Glomerular visceral epithelial cell (primary cell): Measurements from ENCODE around the gene PHACTR1.

Source experiments
- DNase-seq: peaks from one replicate; pipeline ENCODE4 v3.0.0-alpha.2; 2016; ENCODE audit errors: extremely low spot score

Gene PHACTR1

GRCh38 chr6:12987783-12988182, 271.2 kb downstream of the PHACTR1 start:
- DNase-seq = no peak

- DNase-seq = no peak
Observed at GRCh38 chr6:12990162-12990561, 273.6 kb downstream of the PHACTR1 start.

- no peak for DNase-seq
Observed at GRCh38 chr6:12991435-12991834, 274.9 kb downstream of the PHACTR1 start.

GRCh38 chr6:12992770-12993169, 276.2 kb downstream of the PHACTR1 start:
- no peak for DNase-seq

- DNase-seq = no peak
Observed at GRCh38 chr6:12993283-12993898, 276.8 kb downstream of the PHACTR1 start.

GRCh38 chr6:12995419-12995818, 278.9 kb downstream of the PHACTR1 start:
- DNase-seq = no peak

GRCh38 chr6:13000537-13000936, 284.0 kb downstream of the PHACTR1 start:
- DNase-seq = no peak

GRCh38 chr6:13001927-13002326, 285.4 kb downstream of the PHACTR1 start:
- DNase-seq = no peak

- no peak for DNase-seq
Observed at GRCh38 chr6:13004601-13005000, 288.0 kb downstream of the PHACTR1 start.

GRCh38 chr6:13005994-13006393, 289.4 kb downstream of the PHACTR1 start:
- DNase-seq = no peak

- no peak for DNase-seq
Observed at GRCh38 chr6:13006578-13007300, 290.2 kb downstream of the PHACTR1 start.

- no peak for DNase-seq
Observed at GRCh38 chr6:13007744-13008143, 291.2 kb downstream of the PHACTR1 start.

GRCh38 chr6:13009031-13009430, 292.5 kb downstream of the PHACTR1 start:
- DNase-seq = no peak

GRCh38 chr6:13009461-13009860, 292.9 kb downstream of the PHACTR1 start:
- DNase-seq = no peak

GRCh38 chr6:13011612-13012146, 295.1 kb downstream of the PHACTR1 start:
- no peak for DNase-seq

GRCh38 chr6:13012296-13012695, 295.7 kb downstream of the PHACTR1 start:
- DNase-seq = no peak

- DNase-seq = no peak
Observed at GRCh38 chr6:13012977-13013680, 296.6 kb downstream of the PHACTR1 start.

- no peak for DNase-seq
Observed at GRCh38 chr6:13013681-13014503, 297.3 kb downstream of the PHACTR1 start.

GRCh38 chr6:13014504-13015378, 298.2 kb downstream of the PHACTR1 start:
- DNase-seq = no peak

GRCh38 chr6:13015379-13015681, 298.8 kb downstream of the PHACTR1 start:
- DNase-seq = no peak

GRCh38 chr6:13024616-13025015, 308.0 kb downstream of the PHACTR1 start:
- DNase-seq = no peak
